Suprapubic skin (tissue), 4 donors: Measurements from ENCODE around the gene CLEC11A. TPM values are rescaled to one million over a fixed set of nuclear protein-coding genes. Genes with fewer than 3 reads are reported as not detected.

Experiments used
- DNase-seq, 2 donors: peaks; one replicate each; pipeline ENCODE4 v3.0.0-alpha.2; 2019; ENCODE audit warnings: low spot score in 2 of 2
- H3K27ac ChIP-seq: fragments of 200-600 bp; sonication (generic); one replicate; pipeline ENCODE4 v1.5.1; 2019
- H3K27me3 ChIP-seq: fragments of 200-600 bp; sonication (generic); one replicate; pipeline ENCODE4 v1.5.1; 2019
- H3K36me3 ChIP-seq: fragments of 200-600 bp; sonication (generic); one replicate; pipeline ENCODE4 v1.5.1; 2019
- H3K4me1 ChIP-seq: fragments of 200-600 bp; sonication (generic); one replicate; pipeline ENCODE4 v1.5.1; 2019
- H3K4me3 ChIP-seq: fragments of 200-600 bp; sonication (generic); one replicate; pipeline ENCODE4 v1.5.1; 2019; ENCODE audit warnings: mild to moderate bottlenecking
- H3K9me3 ChIP-seq: fragments of 200-600 bp; sonication (generic); one replicate; pipeline ENCODE4 v1.5.1; 2019
- CTCF ChIP-seq, 2 donors: fragments of 200-600 bp in 1 of 2; fragments of 450-650 bp in 1 of 2; sonication (generic) in 1 of 2; IDR thresholded peaks; one replicate each; pipeline ENCODE4 v1.5.1; 2016 to 2019; ENCODE audit warnings: antibody characterized with exemption in 2 of 2, mild to moderate bottlenecking in 1 of 2, moderate library complexity in 1 of 2
- EP300 ChIP-seq: sonication (generic); formaldehyde crosslinking; IDR thresholded peaks from one replicate; pipeline ENCODE4 v1.6.1; 2017; ENCODE audit warnings: antibody characterized with exemption
- POLR2A ChIP-seq, 2 donors: fragments of 450-650 bp; IDR thresholded peaks; one replicate each; pipeline ENCODE4 v1.6.1; 2017; ENCODE audit warnings: antibody characterized with exemption in 2 of 2, mild to moderate bottlenecking in 2 of 2, moderate library complexity in 2 of 2
- POLR2AphosphoS5 ChIP-seq, 3 donors: sonication (generic); formaldehyde crosslinking; IDR thresholded peaks; one replicate each; pipeline ENCODE4 v1.6.1; 2017; ENCODE audit warnings: antibody characterized with exemption in 3 of 3
- WGBS: methylation state at CpG from one replicate; pipeline ENCODE4 v1.1.5; 2018; 5-methylcytosine and 5-hydroxymethylcytosine counted together
- total RNA-seq, 4 donors: library from RNA; depleted of rRNA; stranded (reverse); fragments of >200 nt; gene quantifications; one replicate each; pipeline ENCODE4 v1.1.0, GENCODE V29; 2016

The CLEC11A gene
- total RNA-seq, 4 donors from 2014 or later: 5.8 to 14.1 (median 7.7) TPM

- no peak overlapping the region for H3K27ac ChIP-seq
- H3K9me3 ChIP-seq: no peaks in the 10 kb centered on the region
- no peaks in the 10 kb centered on the region for H3K36me3 ChIP-seq
- H3K4me3 ChIP-seq: no peak overlapping the region
- H3K4me1 ChIP-seq: peaks cover 4% of the 10 kb centered on the region
- TF ChIP-seq POLR2AphosphoS5 (IDR thresholded peaks at IDR 0.05): no peak
- no peak for TF ChIP-seq EP300
- no peak for TF ChIP-seq CTCF (IDR thresholded peaks at IDR 0.05)
- TF ChIP-seq POLR2A (IDR thresholded peaks at IDR 0.05): no peak
- WGBS: 6% methylated on average over 23 of the region's 81 CpGs
- no peak for DNase-seq
- H3K27me3 ChIP-seq: peaks cover 96% of the 10 kb centered on the region
Observed at GRCh38 chr19:50695251-50696093, 27.7 kb upstream of the CLEC11A start.

GRCh38 chr19:50696094-50696483, 27.1 kb upstream of the CLEC11A start:
- Histone ChIP-seq H3K36me3 (no peaks in the 10 kb centered on the region), H3K4me3 (no peak overlapping the region), H3K9me3 (no peaks in the 10 kb centered on the region), H3K27me3 (peaks cover 92% of the 10 kb centered on the region), H3K27ac (no peak overlapping the region), H3K4me1 (peaks cover 4% of the 10 kb centered on the region)
- no peak for TF ChIP-seq CTCF (IDR thresholded peaks at IDR 0.05)
- TF ChIP-seq POLR2A (IDR thresholded peaks at IDR 0.05): no peak
- no peak for TF ChIP-seq EP300
- no peak for TF ChIP-seq POLR2AphosphoS5 (IDR thresholded peaks at IDR 0.05)
- DNase-seq: no peak
- WGBS: 48% methylated on average over 15 of the region's 15 CpGs

GRCh38 chr19:50697414-50698124, 25.6 kb upstream of the CLEC11A start:
- peaks cover 93% of the 10 kb centered on the region for H3K27me3 ChIP-seq
- H3K36me3 ChIP-seq: no peaks in the 10 kb centered on the region
- no peak for TF ChIP-seq CTCF (IDR thresholded peaks at IDR 0.05)
- no peak for TF ChIP-seq POLR2A (IDR thresholded peaks at IDR 0.05)
- TF ChIP-seq POLR2AphosphoS5 (IDR thresholded peaks at IDR 0.05): no peak
- no peak for TF ChIP-seq EP300
- H3K27ac ChIP-seq: no peak overlapping the region
- no peaks in the 10 kb centered on the region for H3K9me3 ChIP-seq
- WGBS: 76% methylated on average over 13 of the region's 13 CpGs
- no peak overlapping the region for H3K4me3 ChIP-seq
- H3K4me1 ChIP-seq: peaks cover 4% of the 10 kb centered on the region
- DNase-seq: no peak

DNA sequence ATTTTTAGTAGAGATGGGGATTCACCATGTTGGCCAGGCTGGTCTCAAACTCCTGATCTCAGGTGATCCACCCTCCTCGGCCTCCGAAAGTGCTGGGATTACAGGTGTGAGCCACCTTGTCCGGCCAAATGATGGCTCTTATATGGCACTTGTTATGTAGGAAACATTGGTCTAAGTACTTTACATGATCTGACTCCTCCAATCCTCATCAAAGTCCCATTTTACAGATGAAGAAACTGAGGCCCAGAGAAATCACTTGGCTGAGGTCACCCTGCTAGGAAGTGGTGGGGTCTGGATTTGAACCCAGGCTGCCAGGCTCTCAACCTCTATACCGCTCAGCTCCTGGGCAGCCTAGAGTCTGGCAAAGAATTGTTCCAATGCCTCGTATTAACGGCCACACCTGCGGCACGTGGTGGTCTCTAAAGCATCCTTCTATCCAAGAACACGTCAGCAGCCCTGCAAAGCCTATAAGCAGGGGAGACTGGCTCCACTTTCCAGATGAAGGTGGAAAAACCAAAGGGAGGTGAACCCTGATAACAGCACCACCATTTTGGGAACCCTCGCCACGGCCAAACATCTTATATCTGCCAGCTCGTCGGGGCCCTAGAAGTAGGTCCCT, 21.7 kb upstream of the CLEC11A start:
- no peaks in the 10 kb centered on the region for H3K9me3 ChIP-seq
- no peaks in the 10 kb centered on the region for H3K36me3 ChIP-seq
- H3K4me3 ChIP-seq: no peak overlapping the region
- H3K27me3 ChIP-seq: peaks cover 78% of the 10 kb centered on the region
- no peaks in the 10 kb centered on the region for H3K4me1 ChIP-seq
- WGBS: 88% methylated on average over 9 of the region's 13 CpGs
- no peak for DNase-seq
- TF ChIP-seq CTCF (IDR thresholded peaks at IDR 0.05) (no peak), POLR2A (IDR thresholded peaks at IDR 0.05) (no peak), POLR2AphosphoS5 (IDR thresholded peaks at IDR 0.05) (no peak), EP300 (no peak)
- H3K27ac ChIP-seq: no peak overlapping the region
